Caco-2 (cell line): ENCODE measurements around the gene FANCC. TPM values are rescaled to one million over a fixed set of nuclear protein-coding genes. Genes with fewer than 3 reads are reported as not detected.

Experiments used
- BruUV-seq: library from RNA; stranded (reverse); fragments of 400-500 nt; replicated peaks from 2 replicates; lab custom pipeline; 2021; lab: Mats Ljungman, UMichigan
- CTCF ChIA-PET: fragments of 300-600 bp; sonication (Branson Sonifier 250); formaldehyde crosslinking; loops from one replicate; lab custom pipeline; 2022; ENCODE audit warnings: antibody characterized with exemption; lab: Charles Lee
- POLR2A ChIA-PET: fragments of 300-600 bp; sonication (Branson Sonifier 250); formaldehyde crosslinking; loops from one replicate; lab custom pipeline; 2022; ENCODE audit warnings: antibody characterized with exemption; lab: Charles Lee
- DNase-seq, 2 experiments: peaks; one replicate each; pipeline versions ENCODE4 v3.0.0 to v3.0.0-alpha.2; 2020 to 2022
- H3K27me3 ChIP-seq: replicated peaks from 2 replicates; pipeline ENCODE4 v1.6.0; 2011; ENCODE audit warnings: low read length; ENCODE audit not compliant: control insufficient read depth, insufficient read depth
- H3K36me3 ChIP-seq: 2 replicates; pipeline ENCODE4 v1.5.1; 2011; ENCODE audit warnings: low read length; ENCODE audit not compliant: control insufficient read depth, insufficient read depth
- H3K4me1 ChIP-seq: fragments of 250-450 bp; sonication (Bioruptor Pico); 2 replicates; pipeline ENCODE4 v1.5.1; 2020; ENCODE audit warnings: mild to moderate bottlenecking
- H3K4me3 ChIP-seq: 2 replicates; pipeline ENCODE4 v1.5.1; 2011; ENCODE audit warnings: low read depth, mild to moderate bottlenecking, control low read depth, low read length
- H3K9me3 ChIP-seq: fragments of 250-450 bp; sonication (Bioruptor Pico); 2 replicates; pipeline ENCODE4 v1.5.1; 2020; ENCODE audit warnings: mild to moderate bottlenecking, moderate library complexity
- H3K27ac Mint-ChIP-seq: one replicate; pipeline ENCODE4 v1.8.0; 2022; ENCODE audit warnings: mixed read lengths; ENCODE audit not compliant: unreplicated experiment
- H3K27me3 Mint-ChIP-seq: one replicate; pipeline ENCODE4 v1.8.0; 2022; ENCODE audit warnings: mixed read lengths; ENCODE audit not compliant: insufficient read depth, unreplicated experiment
- H3K36me3 Mint-ChIP-seq: one replicate; pipeline ENCODE4 v1.8.0; 2022; ENCODE audit warnings: mild to moderate bottlenecking, mixed read lengths; ENCODE audit not compliant: insufficient read depth, unreplicated experiment
- H3K4me1 Mint-ChIP-seq: one replicate; pipeline ENCODE4 v1.8.0; 2022; ENCODE audit warnings: low read depth, mixed read lengths; ENCODE audit not compliant: unreplicated experiment
- H3K4me3 Mint-ChIP-seq: one replicate; pipeline ENCODE4 v1.8.0; 2022; ENCODE audit warnings: mild to moderate bottlenecking, moderate library complexity, mixed read lengths; ENCODE audit not compliant: unreplicated experiment
- H3K9me3 Mint-ChIP-seq: one replicate; pipeline ENCODE4 v1.8.0; 2022; ENCODE audit warnings: mixed read lengths; ENCODE audit not compliant: unreplicated experiment
- intact Hi-C: fragments of 100-400 bp; cut with micrococcal nuclease; formaldehyde crosslinking; loops from one replicate; pipeline ENCODE4 v1.10.0; 2022; ENCODE audit not compliant: unreplicated experiment
- total RNA-seq: library from RNA; stranded (reverse); gene quantifications from 2 replicates; pipeline ENCODE4 v1.2.3, GENCODE V29; 2022
- TF ChIP-seq, protein P1 (sequence below), 2 experiments: fragments of 200-600 bp in 1 of 2; IDR thresholded peaks; 1 replicate in 1 of 2; 2 replicates in 1 of 2; pipeline versions ENCODE4 v1.5.1 to v1.8.0; 2011 to 2022; ENCODE audit warnings: antibody characterized with exemption in 1 of 2, control low read depth in 1 of 2, inconsistent platforms in 1 of 2, low read depth in 1 of 2, low read length in 1 of 2, mild to moderate bottlenecking in 1 of 2, moderate library complexity in 1 of 2; ENCODE audit not compliant: insufficient read depth in 1 of 2, severe bottlenecking in 1 of 2, unreplicated experiment in 1 of 2

FANCC gene
- total RNA-seq, 1 experiment from 2014 or later, result 29.2 TPM

DNA sequence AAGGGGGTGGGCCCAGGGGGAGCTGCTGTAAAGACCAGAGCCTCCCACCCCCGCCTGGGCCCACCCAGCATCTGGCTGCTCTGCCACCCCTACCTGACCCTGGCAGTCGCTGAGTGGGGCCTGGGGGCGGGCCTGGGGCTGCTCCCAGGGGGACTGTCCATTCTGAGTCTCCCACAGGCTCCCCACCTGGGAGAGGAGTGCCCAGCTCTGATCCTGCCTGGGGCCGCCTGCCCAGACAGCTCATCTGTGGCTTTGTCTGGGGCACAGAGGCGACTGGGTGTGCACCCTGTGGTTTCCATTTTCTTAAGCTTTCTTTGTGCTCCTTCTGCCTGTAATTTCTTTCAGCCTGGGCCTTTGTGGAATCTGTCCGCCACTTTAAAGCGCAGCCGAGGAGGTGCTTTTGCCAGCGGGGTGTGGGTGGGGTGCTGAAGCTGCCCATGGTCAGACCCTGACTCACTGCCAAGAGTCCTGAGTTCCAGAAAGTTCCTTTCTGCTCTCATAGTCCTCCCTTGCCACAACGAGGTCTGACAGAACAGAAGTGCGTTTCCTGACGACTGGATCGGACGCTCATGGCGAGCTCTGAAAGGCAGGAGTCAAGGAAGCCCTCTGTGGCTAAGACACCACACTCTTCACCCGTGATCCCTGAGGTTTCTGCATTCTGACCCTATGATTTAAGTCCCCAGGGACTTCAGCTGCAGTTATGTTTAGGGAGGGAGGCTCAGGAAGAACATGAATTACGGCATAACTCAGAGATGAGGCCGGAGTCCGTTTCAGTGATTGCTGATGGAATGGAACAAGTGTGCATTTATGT, 225.0 kb downstream of the FANCC start:
- CTCF ChIA-PET, result interaction anchor here (0.8 to 1.2 kb wide), 2 partner anchors 35 to 741 kb away, joined by 3 to 4 read pairs; no protein-coding TSS in a partner anchor
- H3K9me3 Mint-ChIP-seq, result no peaks in the 10 kb centered on the region
- no peaks in the 10 kb centered on the region for H3K27me3 Mint-ChIP-seq
- peaks cover 3% of the 10 kb centered on the region; the same call in 1 of the 2 replicates for H3K36me3 ChIP-seq
- POLR2A ChIA-PET, result no interaction called here
- no peaks in the 10 kb centered on the region for H3K9me3 ChIP-seq
- peaks cover 31% of the 10 kb centered on the region for H3K4me1 ChIP-seq
- no peak overlapping the region for H3K4me3 ChIP-seq
- peaks cover 70% of the 10 kb centered on the region for H3K36me3 Mint-ChIP-seq
- DNase-seq, result no peak
- intact Hi-C loops, result no loop called here
- no peak overlapping the region for H3K4me3 Mint-ChIP-seq
- H3K4me1 Mint-ChIP-seq, result peaks cover 29% of the 10 kb centered on the region
- H3K27ac Mint-ChIP-seq, result peak overlapping the region; percentile 21
- no TSS peak for BruUV-seq
- no peaks in the 10 kb centered on the region for H3K27me3 ChIP-seq
- TF ChIP-seq, protein P1, sequence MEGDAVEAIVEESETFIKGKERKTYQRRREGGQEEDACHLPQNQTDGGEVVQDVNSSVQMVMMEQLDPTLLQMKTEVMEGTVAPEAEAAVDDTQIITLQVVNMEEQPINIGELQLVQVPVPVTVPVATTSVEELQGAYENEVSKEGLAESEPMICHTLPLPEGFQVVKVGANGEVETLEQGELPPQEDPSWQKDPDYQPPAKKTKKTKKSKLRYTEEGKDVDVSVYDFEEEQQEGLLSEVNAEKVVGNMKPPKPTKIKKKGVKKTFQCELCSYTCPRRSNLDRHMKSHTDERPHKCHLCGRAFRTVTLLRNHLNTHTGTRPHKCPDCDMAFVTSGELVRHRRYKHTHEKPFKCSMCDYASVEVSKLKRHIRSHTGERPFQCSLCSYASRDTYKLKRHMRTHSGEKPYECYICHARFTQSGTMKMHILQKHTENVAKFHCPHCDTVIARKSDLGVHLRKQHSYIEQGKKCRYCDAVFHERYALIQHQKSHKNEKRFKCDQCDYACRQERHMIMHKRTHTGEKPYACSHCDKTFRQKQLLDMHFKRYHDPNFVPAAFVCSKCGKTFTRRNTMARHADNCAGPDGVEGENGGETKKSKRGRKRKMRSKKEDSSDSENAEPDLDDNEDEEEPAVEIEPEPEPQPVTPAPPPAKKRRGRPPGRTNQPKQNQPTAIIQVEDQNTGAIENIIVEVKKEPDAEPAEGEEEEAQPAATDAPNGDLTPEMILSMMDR (IDR thresholded peaks at IDR 0.05; ENCODE audit: insufficient read depth in 1 of 2, low read depth in 1 of 2, low read length in 1 of 2, severe bottlenecking in 1 of 2, unreplicated experiment in 1 of 2), result no peak

GRCh38 chr9:95091601-95092261, 225.8 kb downstream of the FANCC start:
- ChIA-PET CTCF (no interaction called here), POLR2A (no interaction called here)
- Mint-ChIP-seq H3K27ac (peak overlapping the region; percentile 21), H3K4me3 (no peak overlapping the region), H3K4me1 (peaks cover 29% of the 10 kb centered on the region), H3K27me3 (no peaks in the 10 kb centered on the region), H3K9me3 (no peaks in the 10 kb centered on the region), H3K36me3 (peaks cover 74% of the 10 kb centered on the region)
- BruUV-seq, result no TSS peak
- no peaks in the 10 kb centered on the region for H3K9me3 ChIP-seq
- no peaks in the 10 kb centered on the region for H3K27me3 ChIP-seq
- TF ChIP-seq, protein P1 (IDR thresholded peaks at IDR 0.05; ENCODE audit: insufficient read depth in 1 of 2, low read depth in 1 of 2, low read length in 1 of 2, severe bottlenecking in 1 of 2, unreplicated experiment in 1 of 2), result no peak
- H3K4me1 ChIP-seq, result peaks cover 31% of the 10 kb centered on the region
- intact Hi-C loops, result no loop called here
- peaks cover 3% of the 10 kb centered on the region; the same call in 1 of the 2 replicates for H3K36me3 ChIP-seq
- peak in 1 of 2 experiments; percentile 30 for DNase-seq
- no peak overlapping the region for H3K4me3 ChIP-seq

DNA sequence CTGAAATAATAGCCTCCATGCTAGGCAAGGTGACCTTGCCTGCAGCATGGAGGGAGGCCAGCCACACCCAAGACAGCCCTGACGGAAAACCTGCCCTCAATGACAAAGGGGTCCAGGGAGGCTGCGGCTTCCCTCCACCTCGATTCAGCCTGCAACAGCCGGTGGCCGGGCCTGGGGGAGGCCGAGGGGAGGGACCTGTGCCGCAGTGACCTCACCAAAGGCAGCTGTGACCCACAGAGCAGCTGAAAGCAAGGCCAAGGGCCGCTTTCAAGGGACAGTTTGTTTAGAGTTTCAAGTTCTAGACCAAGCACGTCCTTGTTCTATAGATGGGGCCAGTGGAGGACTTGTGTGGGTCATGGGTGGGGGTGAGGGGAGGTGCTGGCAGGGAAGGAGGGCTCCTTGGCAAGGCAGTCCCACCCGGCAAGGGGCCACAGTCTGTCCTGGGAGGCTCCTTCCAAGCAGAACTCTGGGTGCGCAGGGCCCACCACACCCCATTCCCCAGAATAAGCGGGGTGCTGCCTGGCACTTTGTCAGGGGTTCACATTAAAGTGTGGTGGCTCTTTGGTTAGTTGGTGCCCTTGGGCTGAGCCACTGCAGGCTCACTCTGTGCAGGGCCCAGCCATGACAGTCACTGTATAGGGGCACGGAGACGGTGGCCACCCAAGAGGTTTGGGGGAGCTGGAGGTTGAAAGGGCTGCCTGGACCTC, 226.5 kb downstream of the FANCC start:
- no TSS peak for BruUV-seq
- CTCF ChIA-PET, result no interaction called here
- Mint-ChIP-seq H3K27me3 (no peaks in the 10 kb centered on the region), H3K27ac (peak overlapping the region; percentile 53), H3K9me3 (no peaks in the 10 kb centered on the region), H3K4me1 (peaks cover 29% of the 10 kb centered on the region), H3K4me3 (no peak overlapping the region), H3K36me3 (peaks cover 77% of the 10 kb centered on the region)
- H3K36me3 ChIP-seq, result peaks cover 5% of the 10 kb centered on the region
- H3K9me3 ChIP-seq, result no peaks in the 10 kb centered on the region
- DNase-seq, result no peak
- TF ChIP-seq, protein P1 (IDR thresholded peaks at IDR 0.05; ENCODE audit: insufficient read depth in 1 of 2, low read depth in 1 of 2, low read length in 1 of 2, severe bottlenecking in 1 of 2, unreplicated experiment in 1 of 2), result no peak
- POLR2A ChIA-PET, result no interaction called here
- H3K27me3 ChIP-seq, result no peaks in the 10 kb centered on the region
- H3K4me1 ChIP-seq, result peaks cover 31% of the 10 kb centered on the region
- H3K4me3 ChIP-seq, result no peak overlapping the region
- intact Hi-C loops, result no loop called here
